Activated CD8-positive, alpha-beta memory T cell treated with anti-CD3 and anti-CD28 coated beads, Interleukin-2, amount 50 U/mL, for 24 hours (primary cell): ENCODE measurements around the gene SUPV3L1.
"Not testable (repeated sequence)": the region's sequence is repeated elsewhere in the genome, so short reads cannot be mapped to it uniquely, and the experiment has no call there.

Experiments used
- DNase-seq: peaks from one replicate; pipeline ENCODE4 v3.0.0-alpha.2; 2020; ENCODE audit errors: extremely low read depth

The SUPV3L1 gene

GRCh38 chr10:69230128-69230527, 50.1 kb downstream of the SUPV3L1 start:
- no peak for DNase-seq

- DNase-seq = no peak
These were observed 52.2 kb downstream of the SUPV3L1 start for GRCh38 chr10:69232252-69232651.

- no peak for DNase-seq
These were observed 52.9 kb downstream of the SUPV3L1 start for GRCh38 chr10:69232736-69233480.

GRCh38 chr10:69234447-69234846, 54.4 kb downstream of the SUPV3L1 start:
- DNase-seq = no peak

GRCh38 chr10:69237528-69238159, 57.6 kb downstream of the SUPV3L1 start:
- peak; percentile 74 for DNase-seq

GRCh38 chr10:69239136-69239535, 59.1 kb downstream of the SUPV3L1 start:
- DNase-seq = no peak

- no peak for DNase-seq
These were observed 59.9 kb downstream of the SUPV3L1 start for GRCh38 chr10:69239816-69240434.

- DNase-seq = no peak
These were observed 60.4 kb downstream of the SUPV3L1 start for GRCh38 chr10:69240455-69240854.

- DNase-seq = no peak
These were observed 61.5 kb downstream of the SUPV3L1 start for GRCh38 chr10:69241575-69241974.

- DNase-seq = no peak
These were observed 62.2 kb downstream of the SUPV3L1 start for GRCh38 chr10:69242040-69242851.

GRCh38 chr10:69242852-69243212, 62.8 kb downstream of the SUPV3L1 start:
- DNase-seq = no peak

- no peak for DNase-seq
These were observed 63.8 kb downstream of the SUPV3L1 start for GRCh38 chr10:69243817-69244216.

- DNase-seq = no peak
These were observed 66.0 kb downstream of the SUPV3L1 start for GRCh38 chr10:69246036-69246435.

- no peak for DNase-seq
These were observed 66.7 kb downstream of the SUPV3L1 start for GRCh38 chr10:69246581-69247312.

- DNase-seq = no peak
These were observed 67.3 kb downstream of the SUPV3L1 start for GRCh38 chr10:69247313-69247710.

GRCh38 chr10:69248117-69248730, 68.2 kb downstream of the SUPV3L1 start:
- DNase-seq = no peak

GRCh38 chr10:69250041-69250440, 70.0 kb downstream of the SUPV3L1 start:
- DNase-seq = no peak

- not testable (repeated sequence) for DNase-seq
These were observed 71.4 kb downstream of the SUPV3L1 start for GRCh38 chr10:69251417-69251816.

- DNase-seq = no peak
These were observed 73.1 kb downstream of the SUPV3L1 start for GRCh38 chr10:69253171-69253570.

- no peak for DNase-seq
These were observed 74.8 kb downstream of the SUPV3L1 start for GRCh38 chr10:69254877-69255276.
